ENCODE results near the gene ASB4.

ASB4 gene

DNA sequence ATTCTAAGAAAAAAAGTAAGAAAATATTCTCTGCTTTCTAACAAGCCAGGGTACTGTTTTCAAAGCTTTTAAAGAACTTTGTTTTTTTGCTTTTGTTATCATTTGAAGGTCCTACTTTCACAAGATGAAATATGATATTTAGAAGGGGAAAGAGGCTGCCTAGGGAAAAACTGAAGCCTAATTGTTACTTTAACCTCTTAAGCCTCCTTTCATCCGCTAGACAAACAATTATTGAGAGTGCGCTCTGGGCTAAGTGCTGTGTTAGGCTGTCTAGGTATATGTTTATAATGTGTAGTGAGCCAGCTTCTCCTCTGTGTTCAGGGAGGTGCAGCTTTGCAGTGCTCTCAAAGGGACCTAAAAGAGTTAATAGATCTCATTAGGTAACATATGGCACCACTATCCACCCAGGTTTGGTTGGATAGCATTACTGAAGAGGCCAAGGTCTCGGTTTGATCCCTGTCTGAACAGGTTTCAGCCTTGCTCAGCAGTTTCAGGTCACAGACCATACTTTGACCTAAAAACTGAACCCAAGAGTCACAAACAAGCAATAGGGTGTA lies 92.6 kb downstream of the ASB4 start:
- no peak overlapping the region for H3K4me2 ChIP-seq (ENCODE audit: low read length)
- no peaks in the 10 kb centered on the region for H3K4me1 ChIP-seq (ENCODE audit: control insufficient read depth, insufficient read depth, low read length)
- H3K36me3 ChIP-seq (ENCODE audit: insufficient read depth, low read length): no peaks in the 10 kb centered on the region
- H3K27me3 ChIP-seq (ENCODE audit: control insufficient read depth, insufficient read depth, low read length): peaks cover 7% of the 10 kb centered on the region
- H3K9me3 ChIP-seq (replicated peaks; ENCODE audit: low read length): no peaks in the 10 kb centered on the region
- no peak overlapping the region for H3K9ac ChIP-seq (ENCODE audit: low read depth, low read length)
- no peak overlapping the region for H3K4me3 ChIP-seq (ENCODE audit: low read length)

DNA sequence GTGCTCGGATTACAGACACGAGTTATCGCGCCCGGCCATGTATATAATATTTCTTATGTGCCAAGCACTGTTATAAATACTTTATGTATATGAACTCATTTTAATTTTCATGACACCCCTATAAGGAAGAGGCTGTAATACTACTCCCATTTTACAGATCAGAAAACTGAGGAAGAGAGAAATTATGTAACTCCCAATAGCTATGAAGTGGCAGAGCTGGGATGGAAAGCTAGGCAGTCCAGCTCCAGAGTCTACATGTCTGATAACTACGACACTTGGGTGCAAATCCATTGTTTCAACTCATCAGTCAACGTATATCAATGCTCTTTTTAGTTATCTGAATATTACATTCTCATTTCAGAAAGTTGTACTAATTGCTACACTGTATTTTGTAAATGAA lies 93.6 kb downstream of the ASB4 start:
- no peak overlapping the region for H3K9ac ChIP-seq (ENCODE audit: low read depth, low read length)
- peaks cover 7% of the 10 kb centered on the region for H3K27me3 ChIP-seq (ENCODE audit: control insufficient read depth, insufficient read depth, low read length)
- no peaks in the 10 kb centered on the region for H3K36me3 ChIP-seq (ENCODE audit: insufficient read depth, low read length)
- no peak overlapping the region for H3K4me3 ChIP-seq (ENCODE audit: low read length)
- no peak overlapping the region for H3K4me2 ChIP-seq (ENCODE audit: low read length)
- no peaks in the 10 kb centered on the region for H3K4me1 ChIP-seq (ENCODE audit: control insufficient read depth, insufficient read depth, low read length)
- H3K9me3 ChIP-seq (replicated peaks; ENCODE audit: low read length): no peaks in the 10 kb centered on the region

DNA sequence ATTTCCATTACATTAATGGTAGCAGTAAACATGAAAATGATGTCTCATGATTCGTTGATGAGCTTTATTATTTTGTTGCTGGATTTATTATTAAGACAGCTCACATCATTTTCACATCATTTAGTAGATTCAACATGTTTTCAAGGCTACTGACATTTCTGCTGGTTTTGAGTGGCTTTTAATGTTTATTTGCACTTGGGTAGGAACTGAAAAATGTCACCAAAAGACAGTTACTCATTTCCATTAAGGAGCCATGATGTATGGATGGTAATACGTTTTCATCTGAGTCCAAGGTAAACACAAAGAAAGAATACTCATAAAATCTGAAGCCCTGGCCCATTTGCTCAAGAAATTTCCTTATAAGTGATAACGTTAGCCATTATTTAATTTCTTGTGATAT lies 95.7 kb downstream of the ASB4 start:
- Histone ChIP-seq H3K27me3 (ENCODE audit: control insufficient read depth, insufficient read depth, low read length) (peaks cover 4% of the 10 kb centered on the region), H3K9me3 (replicated peaks; ENCODE audit: low read length) (no peaks in the 10 kb centered on the region), H3K9ac (ENCODE audit: low read depth, low read length) (no peak overlapping the region), H3K4me1 (ENCODE audit: control insufficient read depth, insufficient read depth, low read length) (no peaks in the 10 kb centered on the region), H3K4me2 (ENCODE audit: low read length) (no peak overlapping the region), H3K4me3 (ENCODE audit: low read length) (no peak overlapping the region), H3K36me3 (ENCODE audit: insufficient read depth, low read length) (no peaks in the 10 kb centered on the region)

DNA sequence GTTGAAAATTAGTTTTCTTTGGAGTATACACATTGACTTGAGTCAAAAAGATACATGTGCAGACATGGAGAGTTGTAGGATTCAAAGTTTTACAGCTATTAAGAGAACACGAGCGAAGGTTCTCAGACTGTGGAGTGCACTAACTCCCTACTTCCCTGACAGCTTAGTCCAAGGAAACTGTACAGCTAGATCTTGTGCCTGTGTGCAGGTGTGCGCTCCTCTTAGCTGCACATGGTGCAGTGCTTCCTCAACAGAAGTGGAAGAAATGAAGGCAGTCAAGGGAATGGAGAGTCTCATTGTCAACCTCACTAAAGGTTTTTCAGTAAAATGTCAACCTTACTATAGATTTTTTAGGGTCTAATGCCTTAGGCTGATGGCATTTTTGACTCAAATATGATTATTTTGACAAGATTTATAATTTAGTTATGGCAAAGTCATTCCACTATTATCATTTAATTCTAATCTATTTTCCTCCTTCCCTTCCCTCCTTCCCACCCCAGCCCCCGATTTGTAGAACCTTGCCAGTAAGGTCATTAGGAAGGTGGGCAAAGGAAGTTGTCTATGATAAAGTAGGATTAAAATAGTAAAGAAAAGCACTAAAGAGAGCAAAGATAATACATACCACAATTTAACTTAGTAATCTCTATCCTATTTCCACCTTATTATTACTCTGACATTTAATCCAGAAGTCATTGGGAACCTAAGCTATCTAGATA lies 97.0 kb downstream of the ASB4 start:
- no peaks in the 10 kb centered on the region for H3K4me1 ChIP-seq (ENCODE audit: control insufficient read depth, insufficient read depth, low read length)
- H3K9me3 ChIP-seq (replicated peaks; ENCODE audit: low read length): no peaks in the 10 kb centered on the region
- no peaks in the 10 kb centered on the region for H3K36me3 ChIP-seq (ENCODE audit: insufficient read depth, low read length)
- no peak overlapping the region for H3K9ac ChIP-seq (ENCODE audit: low read depth, low read length)
- H3K4me3 ChIP-seq (ENCODE audit: low read length): no peak overlapping the region
- H3K4me2 ChIP-seq (ENCODE audit: low read length): no peak overlapping the region
- peaks cover 4% of the 10 kb centered on the region for H3K27me3 ChIP-seq (ENCODE audit: control insufficient read depth, insufficient read depth, low read length)

DNA sequence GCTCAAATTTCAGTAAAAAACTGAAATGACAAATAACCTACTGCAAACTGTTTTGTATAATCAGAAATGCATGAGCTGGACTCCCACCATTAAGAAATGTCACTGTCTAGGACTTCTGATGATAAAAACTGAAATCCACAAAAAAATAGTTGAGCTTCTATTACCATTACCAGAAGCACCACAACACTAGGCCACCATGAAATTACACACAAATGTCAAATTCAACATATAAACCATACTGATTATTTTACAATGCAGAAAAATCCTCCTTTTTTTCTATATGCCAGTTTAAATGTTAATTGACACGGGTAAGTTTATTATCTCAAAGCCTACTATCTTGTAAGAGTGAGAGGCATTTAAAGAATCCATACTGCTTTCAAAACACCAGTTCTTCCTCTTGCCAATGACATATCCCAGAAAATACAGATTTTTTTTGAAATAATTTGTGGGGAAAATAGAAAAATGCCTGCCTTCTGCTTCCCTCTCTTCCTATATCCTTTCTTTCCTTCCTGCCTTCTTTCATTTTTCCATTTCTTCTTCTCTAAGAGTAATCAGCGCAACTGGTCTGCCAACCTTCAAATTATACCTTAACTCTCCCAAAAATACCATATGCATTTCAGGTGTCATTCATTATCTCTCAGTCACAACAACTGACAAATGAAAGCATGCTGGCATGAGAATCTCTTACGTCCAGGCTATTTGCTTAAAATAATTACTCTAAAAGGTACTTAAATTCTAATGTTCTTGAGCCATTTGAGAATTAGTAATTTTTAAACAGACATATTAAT lies 98.3 kb downstream of the ASB4 start:
- Histone ChIP-seq H3K9me3 (replicated peaks; ENCODE audit: low read length) (no peaks in the 10 kb centered on the region), H3K4me2 (ENCODE audit: low read length) (no peak overlapping the region), H3K4me3 (ENCODE audit: low read length) (no peak overlapping the region), H3K4me1 (ENCODE audit: control insufficient read depth, insufficient read depth, low read length) (no peaks in the 10 kb centered on the region), H3K27me3 (ENCODE audit: control insufficient read depth, insufficient read depth, low read length) (no peaks in the 10 kb centered on the region), H3K9ac (ENCODE audit: low read depth, low read length) (no peak overlapping the region), H3K36me3 (ENCODE audit: insufficient read depth, low read length) (no peaks in the 10 kb centered on the region)

DNA sequence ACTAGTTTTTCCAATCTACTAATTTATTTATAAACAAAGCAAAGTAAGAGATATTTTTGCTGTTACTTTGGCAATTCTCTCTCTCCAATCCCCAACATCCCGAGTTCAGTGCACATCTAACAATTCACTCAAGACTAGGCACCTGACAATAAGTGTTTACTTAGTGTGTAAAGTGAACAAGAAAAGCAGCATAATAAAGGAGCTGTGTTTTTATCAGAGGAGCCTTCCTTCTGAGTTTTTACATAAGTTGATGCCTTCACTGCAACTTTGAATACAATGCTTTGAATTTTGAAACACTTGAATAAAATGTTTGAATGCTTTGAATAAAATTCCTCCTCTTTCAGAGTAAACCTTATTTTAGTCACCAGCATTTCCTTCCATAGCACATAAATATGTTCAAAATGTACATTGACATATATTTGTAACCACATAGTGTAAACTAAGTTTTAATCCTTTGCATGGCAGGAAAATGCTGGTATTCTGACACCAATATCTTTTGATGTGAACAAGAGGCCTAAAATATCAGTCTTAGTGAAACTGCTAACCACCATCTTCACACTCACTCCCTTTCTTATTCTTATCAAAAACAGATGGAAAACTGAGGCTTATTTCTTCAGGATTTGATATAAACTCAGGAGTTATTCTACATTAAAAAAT lies 99.2 kb downstream of the ASB4 start:
- H3K4me3 ChIP-seq (ENCODE audit: low read length): no peak overlapping the region
- H3K4me2 ChIP-seq (ENCODE audit: low read length): no peak overlapping the region
- H3K36me3 ChIP-seq (ENCODE audit: insufficient read depth, low read length): no peaks in the 10 kb centered on the region
- no peaks in the 10 kb centered on the region for H3K4me1 ChIP-seq (ENCODE audit: control insufficient read depth, insufficient read depth, low read length)
- H3K9ac ChIP-seq (ENCODE audit: low read depth, low read length): no peak overlapping the region
- H3K9me3 ChIP-seq (replicated peaks; ENCODE audit: low read length): no peaks in the 10 kb centered on the region
- H3K27me3 ChIP-seq (ENCODE audit: control insufficient read depth, insufficient read depth, low read length): no peaks in the 10 kb centered on the region

DNA sequence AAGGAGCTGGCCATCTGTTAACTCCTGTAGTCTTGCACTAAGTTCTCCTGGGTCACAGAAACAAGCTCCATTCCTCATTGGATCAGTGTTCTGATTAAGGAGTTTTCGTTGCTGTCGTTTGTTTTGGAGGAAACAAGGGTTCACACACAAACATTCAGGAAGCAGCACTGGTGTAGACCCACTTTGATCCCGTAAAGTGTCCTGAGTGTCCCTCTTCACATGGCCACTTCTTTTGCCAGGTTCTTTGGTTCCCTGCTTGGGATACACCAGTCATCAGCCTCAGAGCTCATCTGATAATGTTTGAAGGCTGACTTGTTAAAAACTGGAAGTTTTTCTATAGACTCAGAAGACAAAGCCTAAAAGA lies 99.7 kb downstream of the ASB4 start:
- Histone ChIP-seq H3K4me2 (ENCODE audit: low read length) (no peak overlapping the region), H3K36me3 (ENCODE audit: insufficient read depth, low read length) (no peaks in the 10 kb centered on the region), H3K4me1 (ENCODE audit: control insufficient read depth, insufficient read depth, low read length) (no peaks in the 10 kb centered on the region), H3K27me3 (ENCODE audit: control insufficient read depth, insufficient read depth, low read length) (no peaks in the 10 kb centered on the region), H3K9me3 (replicated peaks; ENCODE audit: low read length) (no peaks in the 10 kb centered on the region), H3K4me3 (ENCODE audit: low read length) (no peak overlapping the region), H3K9ac (ENCODE audit: low read depth, low read length) (no peak overlapping the region)

DNA sequence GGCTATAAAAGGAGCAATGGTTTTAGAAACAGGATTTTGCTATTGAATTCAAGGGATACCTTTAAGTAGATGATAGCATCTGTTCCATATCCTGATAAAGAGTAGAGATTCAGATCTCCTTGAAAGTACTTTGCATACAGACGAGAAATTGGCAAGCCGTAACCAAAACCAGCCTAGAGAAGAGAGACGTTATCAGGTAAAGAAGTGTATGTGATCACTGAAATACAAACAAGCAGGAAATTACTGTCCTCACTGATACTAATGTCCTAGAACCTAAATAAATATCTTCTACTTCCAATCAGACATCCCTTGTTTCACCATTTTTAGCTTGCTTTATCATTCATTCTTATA lies 101.2 kb downstream of the ASB4 start:
- Histone ChIP-seq H3K9me3 (replicated peaks; ENCODE audit: low read length) (no peaks in the 10 kb centered on the region), H3K4me1 (ENCODE audit: control insufficient read depth, insufficient read depth, low read length) (no peaks in the 10 kb centered on the region), H3K36me3 (ENCODE audit: insufficient read depth, low read length) (no peaks in the 10 kb centered on the region), H3K4me2 (ENCODE audit: low read length) (no peak overlapping the region), H3K27me3 (ENCODE audit: control insufficient read depth, insufficient read depth, low read length) (no peaks in the 10 kb centered on the region), H3K4me3 (ENCODE audit: low read length) (no peak overlapping the region), H3K9ac (ENCODE audit: low read depth, low read length) (no peak overlapping the region)

DNA sequence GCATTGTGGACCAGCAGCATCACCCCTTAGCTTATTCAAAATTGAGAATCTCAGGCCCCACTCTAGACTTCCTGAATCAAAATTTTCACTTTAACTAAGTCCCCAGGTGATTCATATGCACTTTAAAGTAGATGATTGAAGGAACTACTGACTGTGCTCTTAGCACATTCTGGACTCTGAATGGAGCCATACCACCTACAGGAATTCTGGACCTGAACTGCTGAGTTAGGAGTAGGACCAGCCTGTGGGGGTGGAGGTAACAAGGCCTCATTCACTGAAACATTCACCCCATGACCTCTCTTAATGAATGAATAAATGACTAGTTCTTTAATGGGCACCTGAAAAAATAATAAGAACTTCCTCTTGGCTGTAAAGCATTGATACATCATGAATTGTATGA lies 103.3 kb downstream of the ASB4 start:
- Histone ChIP-seq H3K4me3 (ENCODE audit: low read length) (no peak overlapping the region), H3K4me1 (ENCODE audit: control insufficient read depth, insufficient read depth, low read length) (no peaks in the 10 kb centered on the region)

DNA sequence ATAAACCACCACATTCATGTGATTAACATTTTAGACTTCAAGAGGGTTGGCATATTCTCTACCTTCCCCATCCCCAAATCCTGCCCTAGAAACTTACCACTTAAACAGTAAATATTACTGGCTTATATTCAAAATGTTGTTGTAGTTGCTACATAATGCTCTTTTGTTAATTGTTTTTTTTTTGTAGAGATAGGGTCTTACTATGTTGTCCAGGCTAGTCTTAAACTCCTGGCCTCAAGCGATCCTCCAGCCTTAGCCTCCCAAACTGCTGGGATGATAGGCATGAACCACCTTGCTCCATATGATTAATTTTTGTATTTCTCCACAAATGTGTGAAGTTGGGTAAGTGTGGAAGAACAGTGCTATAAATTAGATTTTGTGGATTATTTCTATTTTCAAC lies 104.0 kb downstream of the ASB4 start:
- Histone ChIP-seq H3K4me1 (ENCODE audit: control insufficient read depth, insufficient read depth, low read length) (no peaks in the 10 kb centered on the region), H3K9ac (ENCODE audit: low read depth, low read length) (no peak overlapping the region), H3K4me2 (ENCODE audit: low read length) (no peak overlapping the region), H3K27me3 (ENCODE audit: control insufficient read depth, insufficient read depth, low read length) (no peaks in the 10 kb centered on the region), H3K36me3 (ENCODE audit: insufficient read depth, low read length) (no peaks in the 10 kb centered on the region), H3K4me3 (ENCODE audit: low read length) (no peak overlapping the region), H3K9me3 (replicated peaks; ENCODE audit: low read length) (no peaks in the 10 kb centered on the region)

More for the DNA sequence above, 103.3 kb downstream of the ASB4 start:
- Histone ChIP-seq H3K4me2 (ENCODE audit: low read length) (no peak overlapping the region), H3K9ac (ENCODE audit: low read depth, low read length) (no peak overlapping the region), H3K27me3 (ENCODE audit: control insufficient read depth, insufficient read depth, low read length) (no peaks in the 10 kb centered on the region), H3K36me3 (ENCODE audit: insufficient read depth, low read length) (no peaks in the 10 kb centered on the region), H3K9me3 (replicated peaks; ENCODE audit: low read length) (no peaks in the 10 kb centered on the region)
